ENCODE measurements around the gene SUGP2.

Gene SUGP2

DNA sequence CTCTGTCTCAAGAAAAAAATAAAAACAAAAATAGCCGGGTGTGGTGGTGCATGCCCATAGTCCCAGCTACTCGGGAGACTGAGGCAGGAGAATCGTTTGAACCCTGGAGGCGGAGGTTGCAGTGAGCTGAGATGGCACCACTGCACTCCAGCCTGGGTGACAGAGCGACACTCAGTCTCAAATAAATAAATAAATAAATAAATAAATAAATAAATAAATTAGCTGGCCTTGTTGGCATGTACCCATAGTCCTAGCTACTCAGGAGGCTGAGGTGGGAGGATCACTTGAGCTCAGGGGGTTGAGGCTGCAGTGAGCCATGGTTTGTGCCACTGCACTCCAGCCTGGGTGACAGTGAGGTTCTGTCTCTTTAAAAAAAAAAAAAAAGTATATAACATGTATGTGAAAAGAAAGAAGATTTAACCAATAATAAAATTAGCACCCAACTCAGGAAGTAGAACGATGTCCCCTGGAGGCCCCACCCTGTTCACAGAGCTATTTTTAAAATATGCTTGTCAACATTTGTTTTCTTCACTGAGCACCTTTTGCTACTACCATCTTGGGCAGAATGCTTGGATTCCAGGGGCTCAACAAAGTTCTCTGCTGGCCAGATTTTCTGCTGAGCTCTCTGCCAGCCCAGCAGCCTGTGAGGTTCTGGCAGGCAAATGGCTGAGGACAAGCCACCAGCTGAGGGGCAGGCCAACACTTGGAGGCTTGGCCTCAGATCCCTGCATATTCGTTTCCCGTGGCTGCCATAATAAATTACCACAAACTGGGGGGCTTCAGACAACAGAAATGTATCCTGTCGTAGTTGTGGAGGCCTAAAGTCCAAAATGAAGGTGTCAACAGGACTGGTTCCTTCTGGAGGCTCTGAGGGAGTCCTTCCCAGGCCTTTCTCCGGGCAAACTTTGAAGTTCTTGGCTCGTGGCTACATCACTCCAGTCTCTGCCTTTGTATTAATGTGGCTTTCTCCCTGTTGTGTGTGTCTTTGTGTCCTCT, 35.6 kb upstream of the SUGP2 start:
- H3K4me1 ChIP-seq (ENCODE audit: insufficient read depth, low read length), result peaks cover 18% of the 10 kb centered on the region
- no peak overlapping the region for H3K4me2 ChIP-seq (ENCODE audit: insufficient read depth, low read length)

DNA sequence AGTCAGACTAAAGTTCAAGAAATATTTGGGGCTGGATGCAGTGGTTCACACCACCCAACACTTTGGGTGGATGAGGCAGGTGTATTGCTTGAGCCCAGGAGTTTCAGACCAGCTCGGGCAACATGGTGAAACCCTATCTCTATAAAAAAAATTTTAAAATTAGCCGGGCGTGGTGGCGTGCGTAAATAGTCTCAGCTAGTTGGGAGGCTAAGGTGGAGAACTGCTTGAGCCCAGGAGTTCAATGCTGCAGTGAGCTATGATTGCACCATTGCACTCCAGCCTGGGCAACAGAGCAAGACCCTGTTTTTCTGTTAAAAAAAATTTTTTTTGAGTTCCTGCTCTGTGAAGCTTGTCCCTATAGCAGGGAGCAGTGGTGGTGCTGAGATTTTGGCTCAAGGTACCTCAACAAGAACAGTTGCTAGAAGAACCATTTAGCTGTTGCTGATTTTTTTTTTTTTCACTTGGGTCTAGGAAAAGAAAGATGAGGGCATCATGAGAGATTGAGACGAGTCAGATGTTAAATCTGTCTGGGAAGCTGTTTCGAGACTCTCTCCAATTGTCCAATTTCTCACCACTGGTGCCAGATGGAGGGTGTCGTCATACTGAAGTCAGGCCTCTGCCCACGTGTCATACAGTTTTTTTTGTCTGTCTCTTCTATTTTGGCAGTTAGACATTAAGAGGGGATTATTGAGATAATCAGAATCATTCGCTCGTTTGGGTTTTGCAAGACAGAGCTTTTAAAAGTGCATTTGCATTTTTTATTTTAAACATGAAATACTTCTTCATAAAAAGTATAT, 34.2 kb upstream of the SUGP2 start:
- no peak for DNase-seq
- Histone ChIP-seq H2AFZ (ENCODE audit: low read depth, low read length) (no peak overlapping the region), H3K9me3 (ENCODE audit: insufficient read depth, low read length, severe bottlenecking) (no peaks in the 10 kb centered on the region), H3K79me2 (ENCODE audit: insufficient read depth, low read length) (peaks cover 17% of the 10 kb centered on the region), H3K36me3 (ENCODE audit: insufficient read depth, low read length) (no peaks in the 10 kb centered on the region), H4K20me1 (ENCODE audit: insufficient read depth, low read length) (no peaks in the 10 kb centered on the region), H3K4me1 (ENCODE audit: insufficient read depth, low read length) (peaks cover 27% of the 10 kb centered on the region), H3K27ac (ENCODE audit: low read length) (no peak overlapping the region), H3K4me2 (ENCODE audit: insufficient read depth, low read length) (no peak overlapping the region), H3K27me3 (ENCODE audit: insufficient read depth, low read length, poor library complexity) (no peaks in the 10 kb centered on the region), H3K4me3 (ENCODE audit: low read depth in 1 of 2, low read length in 2 of 2) (no peak overlapping the region), H3K9ac (ENCODE audit: low read depth, low read length) (no peak overlapping the region)
- no peak for TF ChIP-seq EZH2 (IDR thresholded peaks at IDR 0.05; ENCODE audit: borderline replicate concordance, low read depth, low read length, severe bottlenecking)
- TF ChIP-seq, protein P1, sequence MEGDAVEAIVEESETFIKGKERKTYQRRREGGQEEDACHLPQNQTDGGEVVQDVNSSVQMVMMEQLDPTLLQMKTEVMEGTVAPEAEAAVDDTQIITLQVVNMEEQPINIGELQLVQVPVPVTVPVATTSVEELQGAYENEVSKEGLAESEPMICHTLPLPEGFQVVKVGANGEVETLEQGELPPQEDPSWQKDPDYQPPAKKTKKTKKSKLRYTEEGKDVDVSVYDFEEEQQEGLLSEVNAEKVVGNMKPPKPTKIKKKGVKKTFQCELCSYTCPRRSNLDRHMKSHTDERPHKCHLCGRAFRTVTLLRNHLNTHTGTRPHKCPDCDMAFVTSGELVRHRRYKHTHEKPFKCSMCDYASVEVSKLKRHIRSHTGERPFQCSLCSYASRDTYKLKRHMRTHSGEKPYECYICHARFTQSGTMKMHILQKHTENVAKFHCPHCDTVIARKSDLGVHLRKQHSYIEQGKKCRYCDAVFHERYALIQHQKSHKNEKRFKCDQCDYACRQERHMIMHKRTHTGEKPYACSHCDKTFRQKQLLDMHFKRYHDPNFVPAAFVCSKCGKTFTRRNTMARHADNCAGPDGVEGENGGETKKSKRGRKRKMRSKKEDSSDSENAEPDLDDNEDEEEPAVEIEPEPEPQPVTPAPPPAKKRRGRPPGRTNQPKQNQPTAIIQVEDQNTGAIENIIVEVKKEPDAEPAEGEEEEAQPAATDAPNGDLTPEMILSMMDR (IDR thresholded peaks at IDR 0.05; ENCODE audit: borderline replicate concordance, extremely low read depth, low read length, poor library complexity, severe bottlenecking), result no peak
- ATAC-seq (ENCODE audit: insufficient read depth, low read depth), result no peak

More for the DNA sequence above, 35.6 kb upstream of the SUGP2 start:
- Histone ChIP-seq H3K27me3 (ENCODE audit: insufficient read depth, low read length, poor library complexity) (no peaks in the 10 kb centered on the region), H3K36me3 (ENCODE audit: insufficient read depth, low read length) (no peaks in the 10 kb centered on the region; the same call in 1 of the 2 replicates), H3K9ac (ENCODE audit: low read depth, low read length) (no peak overlapping the region), H3K4me3 (ENCODE audit: low read depth in 1 of 2, low read length in 2 of 2) (no peak overlapping the region), H4K20me1 (ENCODE audit: insufficient read depth, low read length) (peaks cover 4% of the 10 kb centered on the region; the same call in 1 of the 2 replicates), H2AFZ (ENCODE audit: low read depth, low read length) (no peak overlapping the region), H3K9me3 (ENCODE audit: insufficient read depth, low read length, severe bottlenecking) (no peaks in the 10 kb centered on the region), H3K79me2 (ENCODE audit: insufficient read depth, low read length) (peaks cover 24% of the 10 kb centered on the region), H3K27ac (ENCODE audit: low read length) (no peak overlapping the region)
- TF ChIP-seq, protein P1 (IDR thresholded peaks at IDR 0.05; ENCODE audit: borderline replicate concordance, extremely low read depth, low read length, poor library complexity, severe bottlenecking), result no peak
- no peak for TF ChIP-seq EZH2 (IDR thresholded peaks at IDR 0.05; ENCODE audit: borderline replicate concordance, low read depth, low read length, severe bottlenecking)
- ATAC-seq (ENCODE audit: insufficient read depth, low read depth), result no peak
- no peak for DNase-seq

DNA sequence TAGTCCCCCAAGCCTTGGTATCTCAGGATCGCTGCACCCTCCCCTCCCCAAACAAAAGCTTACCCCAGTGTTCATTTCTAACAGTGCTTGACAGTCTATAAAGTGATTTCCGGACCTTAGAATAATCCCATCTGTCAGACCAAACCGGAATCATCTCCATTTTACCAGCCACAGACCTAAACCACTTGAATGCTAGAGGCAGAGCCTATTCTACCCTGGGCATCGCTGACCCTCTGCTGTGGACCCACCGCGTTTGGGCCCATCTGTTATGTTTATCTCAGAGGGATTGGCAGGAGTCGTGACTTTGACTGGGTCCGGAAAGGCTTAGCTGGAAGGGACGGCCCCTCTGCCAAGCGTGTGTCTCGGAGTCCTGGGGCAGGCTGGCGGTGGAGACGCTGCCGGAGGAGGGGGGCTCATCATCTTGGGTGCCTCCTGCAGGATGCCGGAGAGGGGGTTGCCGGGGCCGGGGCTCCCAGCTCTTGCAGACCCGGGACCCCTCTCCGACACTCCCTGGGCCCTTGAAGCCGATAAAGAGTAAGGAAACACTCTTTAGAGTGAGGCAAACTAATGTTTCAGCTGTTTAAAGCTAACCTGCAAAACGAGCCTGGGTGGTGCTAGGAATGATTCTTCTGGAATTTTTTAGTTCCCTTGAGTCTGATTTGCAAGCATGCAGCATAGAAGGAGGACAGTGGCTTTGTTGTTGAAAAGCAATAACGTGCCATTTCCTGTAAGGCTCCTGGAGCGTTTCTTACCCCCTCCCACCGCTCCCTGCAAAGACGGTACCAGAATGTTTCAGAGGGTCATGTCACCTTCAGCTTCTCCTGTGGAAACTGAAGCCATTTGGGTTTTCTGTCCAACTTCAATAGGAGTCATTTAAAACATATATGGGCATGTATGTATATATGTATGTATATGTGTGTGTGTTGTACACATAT, 31.8 kb upstream of the SUGP2 start:
- Histone ChIP-seq H3K36me3 (ENCODE audit: insufficient read depth, low read length) (peaks cover 9% of the 10 kb centered on the region), H3K4me2 (ENCODE audit: insufficient read depth, low read length) (peak overlapping the region; percentile 99), H3K9ac (ENCODE audit: low read depth, low read length) (peak overlapping the region; percentile 57), H3K27ac (ENCODE audit: low read length) (peak overlapping the region; percentile 33), H3K4me3 (ENCODE audit: low read depth in 1 of 2, low read length in 2 of 2) (peak overlapping the region; percentile 14 to 74; a peak in 3 of 4 replicates), H4K20me1 (ENCODE audit: insufficient read depth, low read length) (no peaks in the 10 kb centered on the region), H3K9me3 (ENCODE audit: insufficient read depth, low read length, severe bottlenecking) (no peaks in the 10 kb centered on the region), H3K79me2 (ENCODE audit: insufficient read depth, low read length) (peaks cover 17% of the 10 kb centered on the region), H3K27me3 (ENCODE audit: insufficient read depth, low read length, poor library complexity) (no peaks in the 10 kb centered on the region), H2AFZ (ENCODE audit: low read depth, low read length) (peak overlapping the region; percentile 46), H3K4me1 (ENCODE audit: insufficient read depth, low read length) (peaks cover 33% of the 10 kb centered on the region)
- peak; percentile 47 for DNase-seq
- TF ChIP-seq, protein P1 (IDR thresholded peaks at IDR 0.05; ENCODE audit: borderline replicate concordance, extremely low read depth, low read length, poor library complexity, severe bottlenecking), result no peak
- no peak for TF ChIP-seq EZH2 (IDR thresholded peaks at IDR 0.05; ENCODE audit: borderline replicate concordance, low read depth, low read length, severe bottlenecking)
- ATAC-seq (ENCODE audit: insufficient read depth, low read depth), result no peak

Data from DND-41 (cell line).